GM03348 (cell line): Measurements from ENCODE around the gene SPEN.
A peak's percentile ranks its signal among the peaks of the same experiment; 100 is the strongest.
"Not testable (repeated sequence)": the region's sequence is repeated elsewhere in the genome, so short reads cannot be mapped to it uniquely, and the experiment has no call there.

ENCODE experiments used
- DNase-seq: peaks from one replicate; pipeline ENCODE4 v3.0.0; 2012; ENCODE audit warnings: low spot score

Gene SPEN

DNA sequence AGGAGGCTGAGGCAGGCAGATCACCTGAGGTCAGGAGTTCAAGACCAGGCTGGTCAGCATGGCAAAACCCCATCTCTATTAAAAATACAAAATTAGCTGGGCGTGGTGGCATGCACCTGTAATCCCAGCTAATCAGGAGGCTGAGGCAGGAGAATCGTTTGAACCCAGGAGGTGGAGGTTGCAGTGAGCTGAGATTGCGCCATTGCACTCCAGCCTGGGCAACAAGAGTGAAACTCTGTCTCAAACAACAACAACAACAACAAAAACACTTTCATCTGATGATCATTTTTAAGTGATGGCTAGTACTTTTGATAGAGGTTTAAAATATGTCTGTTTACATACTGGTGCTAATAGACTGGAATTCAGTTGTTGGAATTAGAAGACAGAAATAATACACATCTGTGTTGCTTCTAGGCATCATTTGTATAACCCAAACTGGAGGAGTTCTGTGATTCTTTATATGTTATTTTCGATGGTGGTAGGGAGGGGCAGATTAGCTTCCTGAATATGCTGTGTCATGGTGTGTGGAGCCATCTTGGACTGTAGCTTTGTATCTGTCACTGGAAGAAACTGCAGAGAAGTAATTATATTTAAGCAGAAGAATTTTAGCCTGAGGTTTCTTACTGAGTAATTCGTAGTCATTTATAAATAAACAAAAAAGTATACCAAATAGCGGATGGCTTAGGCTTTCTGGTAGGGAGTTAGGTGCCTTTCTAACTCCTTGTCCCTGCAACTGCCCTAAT is 45.5 kb downstream of the SPEN start:
- peak; percentile 16 for DNase-seq

DNA sequence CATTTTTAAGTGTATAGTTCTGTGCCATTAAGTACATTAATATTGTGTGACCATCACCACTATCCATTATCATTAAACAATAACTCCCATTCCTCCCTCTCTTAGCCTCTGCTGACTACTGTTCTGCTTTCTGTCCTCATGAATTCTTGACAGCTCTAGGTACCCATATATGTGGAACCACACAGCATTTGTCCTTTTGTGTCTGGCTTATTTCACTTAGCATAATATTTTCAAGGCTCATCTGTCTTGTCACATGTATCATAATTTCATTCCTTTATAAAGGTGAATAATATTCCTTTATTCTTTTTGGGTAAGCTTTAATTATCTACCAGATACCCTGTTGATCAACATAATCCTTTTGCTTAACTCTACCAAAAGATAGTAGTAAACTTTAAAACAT is 47.7 kb downstream of the SPEN start:
- no peak for DNase-seq

DNA sequence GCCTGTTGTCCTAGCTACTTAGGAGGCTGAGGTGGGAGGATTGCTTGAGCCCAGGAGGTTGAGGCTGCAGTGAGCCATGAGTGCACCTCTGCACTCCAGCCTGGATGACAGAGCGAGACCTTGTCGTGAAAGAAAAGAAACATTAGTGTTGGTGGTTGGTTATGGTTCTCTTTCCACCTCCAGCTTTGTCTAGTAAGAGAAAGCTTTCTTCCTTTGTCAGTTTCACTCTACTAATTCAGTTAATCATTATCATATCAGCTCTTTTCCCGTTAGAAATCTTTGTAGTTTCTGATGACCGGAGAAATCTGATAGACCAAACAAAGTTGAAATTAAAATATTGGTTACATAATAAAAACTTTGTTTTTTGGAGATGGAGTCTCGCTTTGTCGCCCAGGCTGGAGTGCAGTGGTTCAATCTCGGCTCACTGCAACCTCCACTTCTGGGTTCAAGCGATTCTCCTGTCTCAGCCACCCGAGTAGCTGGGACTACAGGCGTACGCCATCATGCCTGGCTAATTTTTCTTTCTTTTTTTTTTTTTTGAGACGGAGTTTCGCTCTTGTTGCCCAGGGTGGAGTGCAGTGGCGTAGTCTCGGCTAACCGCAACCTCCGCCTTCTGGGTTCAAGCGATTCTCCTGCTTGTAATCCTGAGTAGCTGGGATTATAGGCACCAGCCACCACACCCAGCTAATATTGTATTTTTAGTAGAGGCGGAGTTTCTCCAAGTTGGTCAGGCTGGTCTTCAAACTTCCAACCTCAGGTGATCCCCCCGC is 49.5 kb downstream of the SPEN start:
- DNase-seq = not testable (repeated sequence)

DNA sequence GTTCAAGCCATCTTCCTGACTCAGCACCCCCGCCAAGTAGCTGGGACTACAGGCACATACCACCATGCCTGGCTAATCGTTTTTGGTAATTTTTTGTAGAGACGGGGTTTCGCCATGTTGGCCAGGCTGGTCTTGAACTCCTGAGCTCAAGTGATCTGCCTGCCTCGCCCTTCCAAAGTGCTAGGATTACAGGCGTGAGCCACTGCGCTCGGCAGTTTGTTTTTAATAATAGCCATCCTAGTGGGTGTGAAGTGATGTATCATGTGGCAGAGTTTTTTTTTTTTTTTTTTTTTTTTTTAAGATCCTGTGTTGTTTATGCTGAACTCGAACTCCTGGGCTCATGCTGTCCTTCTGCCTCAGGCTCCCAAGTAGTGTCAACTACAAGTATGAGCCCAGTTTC is 51.8 kb downstream of the SPEN start:
- DNase-seq = no peak

DNA sequence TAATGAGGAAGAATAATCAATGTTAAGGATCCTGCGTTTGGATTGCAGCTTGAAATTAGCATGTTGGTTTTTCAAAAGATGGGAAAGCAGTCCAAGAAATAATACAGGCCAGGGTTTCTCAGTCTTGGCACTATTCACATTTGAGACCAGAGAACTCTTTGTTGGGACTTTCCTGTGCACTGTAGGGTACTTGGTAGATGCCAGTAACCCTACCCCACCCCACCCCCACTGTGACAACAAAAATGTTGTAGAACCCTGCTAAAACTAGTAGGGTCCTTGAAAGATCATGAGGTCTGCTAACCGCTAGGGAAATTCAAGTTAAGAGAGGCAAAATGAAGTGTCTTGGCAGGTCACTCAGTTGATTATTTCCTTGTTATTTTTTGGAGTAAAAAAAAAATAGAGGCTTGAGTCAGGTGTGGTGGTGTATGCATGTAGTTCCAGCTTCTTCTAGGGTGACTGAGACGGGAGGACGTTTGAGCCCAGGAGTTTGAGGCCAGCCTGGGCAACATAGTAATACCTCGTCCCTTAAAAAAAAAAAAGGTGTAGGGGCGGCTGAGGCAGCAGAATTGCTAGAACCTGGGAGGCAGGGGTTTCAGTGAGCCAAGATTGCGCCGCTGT is 53.3 kb downstream of the SPEN start:
- no peak for DNase-seq

DNA sequence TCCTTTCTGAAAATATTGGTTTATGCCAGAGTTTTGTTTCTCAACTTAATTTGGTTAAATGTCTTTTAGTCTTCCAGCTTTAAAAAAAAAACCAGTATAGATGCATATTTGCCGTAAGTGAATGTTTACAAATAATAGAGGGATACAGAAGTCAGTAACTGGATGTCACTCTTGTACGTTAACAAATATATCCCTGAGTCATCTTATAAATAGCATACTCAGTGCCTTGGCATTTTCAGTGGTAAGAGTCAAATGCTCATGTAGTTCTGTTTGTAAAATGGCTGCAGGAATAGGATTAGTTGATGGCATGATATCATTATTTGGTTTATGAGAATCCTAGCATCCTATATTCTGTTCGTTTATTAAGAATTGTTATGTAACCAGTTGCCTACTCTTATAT is 55.4 kb downstream of the SPEN start:
- DNase-seq = peak; percentile 36

DNA sequence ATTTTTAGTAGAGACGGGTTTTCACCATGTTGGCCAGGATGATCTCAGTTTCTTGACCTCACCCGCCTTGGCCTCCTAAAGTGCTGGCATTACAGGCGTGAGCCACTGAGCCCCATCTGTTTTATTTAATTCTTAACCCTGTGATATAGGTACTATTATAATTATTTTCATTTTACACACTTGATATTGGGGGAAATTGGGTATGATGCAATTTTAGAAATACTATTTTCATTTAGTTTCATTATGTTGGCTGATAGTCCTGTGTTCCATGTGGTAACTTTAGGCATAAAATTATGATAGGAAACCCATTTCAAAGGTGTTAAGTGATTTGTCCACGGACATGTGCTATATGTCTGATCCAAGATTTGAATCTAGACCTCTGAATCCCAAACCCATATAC is 61.1 kb downstream of the SPEN start:
- DNase-seq = no peak

DNA sequence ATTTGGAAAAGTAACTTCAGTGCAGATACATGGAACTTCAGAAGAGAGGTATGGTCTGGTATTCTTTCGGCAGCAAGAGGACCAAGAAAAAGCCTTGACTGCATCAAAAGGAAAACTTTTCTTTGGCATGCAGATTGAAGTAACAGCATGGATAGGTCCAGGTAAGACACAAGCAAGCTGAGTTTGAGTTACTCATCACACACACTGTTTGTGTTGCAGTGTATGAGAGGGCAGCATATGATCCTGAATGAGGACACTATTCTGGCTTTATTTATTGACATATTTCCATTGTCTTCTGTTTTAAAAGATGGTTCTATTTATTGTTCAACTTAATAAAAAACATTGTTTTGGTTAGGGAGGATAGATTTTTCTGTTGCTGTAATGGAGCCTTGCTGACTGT is 63.6 kb downstream of the SPEN start:
- DNase-seq = no peak

DNA sequence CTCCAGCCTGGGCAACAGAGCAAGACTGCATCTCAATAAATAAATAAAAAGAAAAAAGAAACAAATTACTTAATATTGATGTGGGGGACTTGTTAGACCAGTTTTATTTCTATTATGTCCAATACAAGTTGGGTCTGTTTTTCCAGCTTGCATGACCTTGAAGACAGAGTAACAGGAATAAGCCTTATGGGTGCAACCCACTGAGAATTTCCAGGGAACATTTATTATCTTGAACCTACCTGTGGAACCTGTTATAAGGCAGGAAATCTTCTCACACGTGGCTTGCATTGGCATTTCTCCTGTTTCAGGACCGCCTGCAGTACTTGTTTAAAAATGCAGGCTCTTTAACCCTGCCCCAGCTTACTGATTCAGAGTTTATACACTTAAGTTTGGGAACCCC is 64.4 kb downstream of the SPEN start:
- no peak for DNase-seq

DNA sequence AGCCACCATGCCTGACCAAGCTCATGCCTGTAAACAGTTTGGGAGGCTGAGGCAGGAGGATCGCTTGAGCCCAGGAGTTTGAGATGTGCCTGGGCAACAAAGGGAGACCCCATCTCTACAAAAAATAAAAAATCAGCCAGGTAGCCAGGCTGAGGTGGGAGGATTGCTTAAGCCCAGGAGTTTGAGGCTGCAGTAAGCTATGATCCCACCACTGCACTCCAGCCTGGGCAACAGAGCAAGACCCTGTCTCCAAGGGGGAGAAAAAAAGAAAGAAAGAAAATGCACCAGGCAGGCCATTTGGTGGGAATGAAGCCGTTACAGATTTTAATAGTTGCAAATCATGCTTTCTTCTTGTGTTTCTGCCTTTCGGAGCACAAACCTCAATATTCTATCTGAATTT is 66.1 kb downstream of the SPEN start:
- DNase-seq = not testable (repeated sequence)

DNA sequence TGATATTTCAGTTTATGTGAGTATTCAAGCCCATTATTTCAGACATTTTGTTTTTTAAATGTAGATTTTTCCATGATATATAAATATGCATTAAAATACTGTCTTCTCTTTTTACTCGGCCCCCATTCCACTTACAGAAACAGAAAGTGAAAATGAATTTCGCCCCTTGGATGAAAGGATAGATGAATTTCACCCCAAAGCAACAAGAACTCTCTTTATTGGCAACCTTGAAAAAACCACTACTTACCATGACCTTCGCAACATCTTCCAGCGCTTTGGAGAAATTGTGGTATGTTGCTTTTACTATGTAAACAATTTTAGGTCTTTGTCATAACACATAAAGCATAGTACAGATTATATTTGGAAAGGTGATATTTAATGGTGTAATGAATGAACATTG is 68.5 kb downstream of the SPEN start:
- no peak for DNase-seq

DNA sequence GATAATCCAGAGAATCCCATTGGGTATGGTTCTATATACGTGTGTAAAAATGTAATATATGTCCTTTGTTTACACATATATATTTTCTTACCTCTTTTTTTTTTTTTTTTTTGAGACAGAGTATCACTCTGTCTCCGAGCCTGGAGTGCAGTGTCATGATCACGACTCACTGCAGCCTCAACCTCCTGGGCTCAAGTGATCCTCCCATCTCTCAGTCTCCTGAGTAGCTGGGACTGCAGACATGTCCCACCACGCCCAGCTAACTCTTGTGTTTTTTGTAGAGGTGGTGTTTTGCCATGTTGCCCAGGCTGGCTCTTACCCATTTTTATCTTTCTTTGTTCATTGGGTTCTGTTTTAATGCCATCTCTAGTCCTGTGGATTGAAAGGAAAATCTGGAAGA is 68.9 kb downstream of the SPEN start:
- DNase-seq = no peak

DNA sequence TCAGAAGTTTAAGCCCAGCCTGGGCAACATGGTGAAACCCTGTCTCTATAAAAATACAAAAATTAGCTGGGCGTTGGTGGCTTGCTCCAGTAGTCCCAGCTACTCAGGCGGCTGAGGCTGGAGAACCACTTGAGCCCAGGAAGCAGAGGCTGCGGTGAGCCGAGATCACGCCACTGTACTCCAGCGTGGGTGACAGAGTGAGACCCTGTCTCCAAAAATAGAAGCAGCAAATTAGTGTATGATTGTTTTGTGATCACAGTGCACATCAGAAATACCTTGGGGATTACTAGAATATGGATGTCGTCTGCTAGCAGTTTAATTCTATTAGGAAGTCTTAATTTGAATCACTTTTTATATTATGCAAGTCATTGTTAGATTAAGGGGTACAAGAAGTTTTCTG is 69.4 kb downstream of the SPEN start:
- DNase-seq = no peak

DNA sequence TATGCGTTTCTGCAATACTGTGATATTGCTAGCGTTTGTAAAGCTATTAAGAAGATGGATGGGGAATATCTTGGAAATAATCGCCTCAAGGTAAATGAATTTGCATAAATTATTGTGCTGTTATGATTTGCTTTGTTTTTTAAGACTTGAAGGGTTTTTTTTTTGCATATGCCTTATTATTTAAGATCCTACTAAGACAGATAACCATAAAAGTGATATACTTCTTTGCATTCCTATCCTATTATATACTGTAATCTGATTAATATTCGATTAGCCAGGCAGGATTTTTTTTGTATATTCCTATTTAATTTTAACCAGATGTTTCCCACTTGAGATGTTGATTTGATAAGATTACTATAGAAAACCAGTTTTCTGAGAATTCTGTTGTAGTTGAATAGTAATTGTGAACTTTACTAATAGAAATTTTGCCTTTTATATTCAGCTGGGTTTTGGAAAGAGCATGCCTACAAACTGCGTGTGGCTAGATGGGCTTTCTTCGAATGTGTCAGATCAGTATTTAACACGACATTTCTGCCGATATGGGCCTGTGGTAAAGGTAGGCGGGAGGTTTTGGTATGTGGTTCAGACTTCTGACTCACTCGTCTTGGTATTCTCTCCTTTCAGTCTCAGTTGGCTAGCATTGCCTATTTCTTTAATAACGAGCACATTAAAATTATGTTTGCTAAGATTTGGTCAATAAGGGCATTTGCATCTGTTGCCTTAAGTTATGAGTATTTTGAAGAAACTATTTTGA is 71.6 kb downstream of the SPEN start:
- peak; percentile 85 for DNase-seq

DNA sequence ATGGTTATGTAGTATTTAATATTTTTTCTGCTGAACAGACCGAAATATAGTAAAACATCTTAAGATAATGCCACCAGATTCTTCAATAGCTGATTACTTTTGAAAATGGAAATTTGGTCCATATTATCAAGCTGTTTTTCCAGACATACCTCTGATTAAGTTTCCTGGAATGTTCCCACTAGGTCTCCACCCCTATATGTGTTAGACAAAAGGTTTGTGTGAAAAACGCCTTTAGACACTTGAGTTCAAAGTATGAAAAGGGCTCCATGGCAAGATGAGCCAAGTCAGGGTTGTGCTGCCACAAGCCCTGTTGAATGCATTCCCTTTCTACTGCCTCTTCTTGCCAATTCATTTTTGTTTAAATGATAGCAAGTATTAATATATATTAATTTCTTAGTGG is 75.7 kb downstream of the SPEN start:
- peak; percentile 40 for DNase-seq

DNA sequence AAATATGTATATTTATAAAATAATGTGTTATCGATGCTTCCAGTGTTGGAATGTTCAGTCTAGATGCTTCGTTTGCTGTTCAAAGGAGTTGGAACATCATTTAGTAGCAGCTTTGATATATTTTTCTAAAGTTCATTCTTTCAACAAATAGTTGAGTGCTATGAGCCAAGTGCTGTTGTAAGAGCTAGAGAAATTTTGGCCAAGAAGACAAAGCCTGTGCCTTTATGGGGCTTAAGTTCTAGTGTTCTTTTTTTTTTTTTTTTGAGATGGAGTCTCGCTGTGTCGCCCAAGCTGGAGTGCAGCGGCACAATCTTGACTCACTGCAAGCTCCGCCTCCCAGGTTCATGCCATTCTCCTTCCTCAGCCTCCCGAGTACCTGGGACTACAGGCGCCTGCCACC is 78.9 kb downstream of the SPEN start:
- not testable (repeated sequence) for DNase-seq

DNA sequence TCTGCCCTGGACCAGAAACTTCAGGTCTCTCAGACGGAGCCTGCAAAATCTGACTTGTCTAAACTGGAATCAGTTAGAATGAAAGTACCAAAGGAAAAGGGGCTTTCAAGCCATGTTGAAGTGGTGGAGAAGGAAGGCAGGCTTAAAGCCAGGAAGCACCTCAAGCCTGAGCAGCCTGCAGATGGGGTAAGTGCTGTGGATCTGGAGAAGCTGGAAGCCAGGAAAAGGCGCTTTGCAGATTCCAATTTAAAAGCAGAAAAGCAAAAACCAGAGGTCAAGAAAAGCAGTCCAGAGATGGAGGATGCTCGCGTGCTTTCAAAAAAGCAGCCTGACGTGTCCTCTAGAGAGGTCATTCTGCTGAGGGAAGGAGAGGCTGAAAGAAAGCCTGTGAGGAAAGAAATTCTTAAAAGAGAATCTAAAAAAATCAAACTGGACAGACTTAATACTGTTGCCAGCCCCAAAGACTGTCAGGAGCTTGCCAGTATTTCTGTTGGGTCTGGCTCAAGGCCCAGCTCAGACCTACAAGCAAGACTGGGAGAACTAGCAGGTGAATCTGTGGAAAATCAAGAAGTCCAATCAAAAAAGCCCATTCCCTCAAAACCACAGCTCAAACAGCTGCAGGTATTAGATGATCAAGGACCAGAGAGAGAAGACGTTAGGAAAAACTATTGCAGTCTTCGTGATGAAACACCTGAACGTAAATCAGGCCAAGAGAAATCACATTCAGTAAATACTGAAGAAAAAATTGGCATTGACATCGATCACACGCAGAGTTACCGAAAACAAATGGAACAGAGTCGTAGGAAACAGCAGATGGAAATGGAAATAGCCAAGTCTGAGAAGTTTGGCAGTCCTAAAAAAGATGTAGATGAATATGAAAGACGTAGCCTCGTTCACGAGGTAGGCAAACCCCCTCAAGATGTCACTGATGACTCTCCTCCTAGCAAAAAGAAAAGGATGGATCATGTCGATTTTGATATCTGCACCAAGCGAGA is 81.8 kb downstream of the SPEN start:
- DNase-seq = no peak

DNA sequence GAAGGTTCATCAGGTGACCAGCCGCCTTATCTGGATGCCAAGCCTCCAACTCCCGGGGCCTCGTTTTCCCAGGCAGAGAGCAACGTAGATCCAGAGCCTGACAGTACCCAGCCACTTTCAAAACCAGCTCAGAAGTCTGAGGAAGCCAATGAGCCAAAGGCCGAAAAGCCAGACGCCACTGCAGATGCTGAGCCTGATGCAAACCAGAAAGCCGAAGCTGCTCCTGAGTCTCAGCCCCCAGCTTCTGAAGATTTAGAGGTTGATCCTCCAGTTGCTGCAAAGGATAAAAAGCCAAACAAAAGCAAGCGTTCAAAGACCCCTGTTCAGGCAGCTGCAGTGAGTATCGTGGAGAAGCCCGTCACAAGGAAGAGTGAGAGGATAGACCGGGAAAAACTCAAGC is 83.9 kb downstream of the SPEN start:
- no peak for DNase-seq

DNA sequence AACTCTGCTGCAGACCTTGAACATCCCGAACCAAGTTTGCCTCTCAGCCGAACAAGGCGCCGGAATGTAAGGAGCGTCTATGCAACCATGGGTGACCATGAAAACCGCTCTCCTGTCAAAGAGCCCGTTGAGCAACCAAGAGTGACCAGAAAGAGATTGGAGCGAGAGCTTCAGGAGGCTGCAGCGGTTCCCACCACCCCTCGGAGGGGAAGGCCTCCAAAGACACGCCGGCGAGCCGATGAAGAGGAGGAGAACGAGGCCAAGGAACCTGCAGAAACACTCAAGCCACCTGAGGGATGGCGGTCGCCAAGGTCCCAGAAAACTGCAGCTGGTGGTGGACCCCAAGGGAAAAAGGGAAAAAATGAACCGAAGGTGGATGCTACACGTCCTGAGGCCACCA is 84.4 kb downstream of the SPEN start:
- DNase-seq = no peak

DNA sequence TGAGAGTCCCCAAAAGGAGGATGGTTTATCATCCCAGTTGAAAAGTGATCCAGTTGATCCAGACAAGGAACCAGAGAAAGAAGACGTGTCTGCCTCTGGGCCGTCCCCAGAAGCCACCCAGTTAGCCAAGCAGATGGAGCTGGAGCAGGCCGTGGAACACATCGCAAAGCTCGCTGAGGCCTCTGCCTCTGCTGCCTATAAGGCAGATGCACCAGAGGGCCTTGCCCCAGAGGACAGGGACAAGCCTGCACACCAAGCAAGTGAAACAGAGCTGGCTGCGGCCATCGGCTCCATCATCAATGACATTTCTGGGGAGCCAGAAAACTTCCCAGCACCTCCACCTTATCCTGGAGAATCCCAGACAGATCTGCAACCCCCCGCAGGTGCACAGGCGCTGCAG is 85.1 kb downstream of the SPEN start:
- DNase-seq = no peak

DNA sequence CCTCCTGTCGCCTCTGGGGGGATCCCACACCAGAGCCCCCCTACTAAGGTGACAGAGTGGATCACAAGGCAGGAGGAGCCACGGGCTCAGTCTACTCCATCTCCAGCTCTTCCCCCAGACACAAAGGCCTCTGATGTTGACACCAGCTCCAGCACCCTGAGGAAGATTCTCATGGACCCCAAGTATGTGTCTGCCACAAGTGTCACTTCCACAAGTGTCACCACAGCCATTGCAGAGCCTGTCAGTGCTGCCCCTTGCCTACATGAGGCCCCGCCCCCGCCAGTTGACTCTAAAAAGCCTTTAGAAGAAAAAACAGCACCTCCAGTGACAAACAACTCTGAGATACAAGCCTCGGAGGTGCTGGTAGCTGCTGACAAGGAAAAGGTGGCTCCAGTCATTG is 86.2 kb downstream of the SPEN start:
- no peak for DNase-seq
